Type B pancreatic cell (in vitro differentiated cells): ENCODE measurements around the gene TPM4. TPM values are rescaled to one million over a fixed set of nuclear protein-coding genes. Genes with fewer than 3 reads are reported as not detected.

Experiments used
- DNase-seq: peaks from one replicate; pipeline ENCODE4 v3.0.0; 2021; ENCODE audit warnings: mixed read lengths; ENCODE audit not compliant: unreplicated experiment; ENCODE audit errors: extremely low spot score
- H3K27ac Mint-ChIP-seq: 2 replicates; pipeline ENCODE4 v1.8.0; 2021; ENCODE audit warnings: mild to moderate bottlenecking, mixed read lengths
- H3K27me3 Mint-ChIP-seq: 2 replicates; pipeline ENCODE4 v1.8.0; 2021; ENCODE audit warnings: mixed read lengths
- H3K36me3 Mint-ChIP-seq: 2 replicates; pipeline ENCODE4 v1.8.0; 2021; ENCODE audit warnings: mixed read lengths
- H3K4me1 Mint-ChIP-seq: one replicate; pipeline ENCODE4 v1.8.0; 2021; ENCODE audit warnings: mixed read lengths; ENCODE audit not compliant: unreplicated experiment
- H3K4me3 Mint-ChIP-seq: 2 replicates; pipeline ENCODE4 v1.8.0; 2021; ENCODE audit warnings: mild to moderate bottlenecking, mixed read lengths
- H3K9me3 Mint-ChIP-seq: 2 replicates; pipeline ENCODE4 v1.8.0; 2021; ENCODE audit warnings: mixed read lengths
- total RNA-seq: library from RNA; stranded (reverse); gene quantifications from 2 replicates; pipeline ENCODE4 v1.2.1, GENCODE V29; 2021; ENCODE audit warnings: low replicate concordance
- TF ChIP-seq, protein P1 (sequence below): fragments of 200-600 bp; sonication (generic); conservative IDR thresholded peaks from 2 replicates; pipeline ENCODE4 v1.5.0; 2021; ENCODE audit warnings: antibody characterized with exemption, mild to moderate bottlenecking

Gene TPM4
- total RNA-seq, 1 donor from 2014 or later, result 425 TPM

DNA sequence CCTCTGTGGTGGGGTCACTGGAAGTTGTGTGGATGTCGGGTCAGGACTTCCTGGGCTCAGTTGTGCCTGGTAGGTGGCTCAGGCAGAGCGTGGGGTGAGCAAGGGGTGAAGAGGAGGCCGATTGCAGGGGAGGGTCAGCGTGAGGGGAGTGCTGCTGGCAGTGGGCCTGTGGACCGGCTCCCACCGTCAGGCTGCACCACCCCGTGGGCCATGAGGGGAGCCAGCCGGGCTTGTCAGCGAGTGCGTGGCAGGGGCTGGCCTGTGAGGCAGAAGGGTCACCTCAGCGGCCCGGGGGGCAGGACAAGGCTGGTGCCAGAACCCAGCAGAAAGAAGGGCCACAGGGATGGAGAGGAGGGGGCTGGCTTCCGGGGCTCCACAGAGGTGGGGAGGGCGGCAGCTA is 48.7 kb downstream of the TPM4 start:
- H3K4me1 Mint-ChIP-seq, result no peaks in the 10 kb centered on the region
- TF ChIP-seq, protein P1, sequence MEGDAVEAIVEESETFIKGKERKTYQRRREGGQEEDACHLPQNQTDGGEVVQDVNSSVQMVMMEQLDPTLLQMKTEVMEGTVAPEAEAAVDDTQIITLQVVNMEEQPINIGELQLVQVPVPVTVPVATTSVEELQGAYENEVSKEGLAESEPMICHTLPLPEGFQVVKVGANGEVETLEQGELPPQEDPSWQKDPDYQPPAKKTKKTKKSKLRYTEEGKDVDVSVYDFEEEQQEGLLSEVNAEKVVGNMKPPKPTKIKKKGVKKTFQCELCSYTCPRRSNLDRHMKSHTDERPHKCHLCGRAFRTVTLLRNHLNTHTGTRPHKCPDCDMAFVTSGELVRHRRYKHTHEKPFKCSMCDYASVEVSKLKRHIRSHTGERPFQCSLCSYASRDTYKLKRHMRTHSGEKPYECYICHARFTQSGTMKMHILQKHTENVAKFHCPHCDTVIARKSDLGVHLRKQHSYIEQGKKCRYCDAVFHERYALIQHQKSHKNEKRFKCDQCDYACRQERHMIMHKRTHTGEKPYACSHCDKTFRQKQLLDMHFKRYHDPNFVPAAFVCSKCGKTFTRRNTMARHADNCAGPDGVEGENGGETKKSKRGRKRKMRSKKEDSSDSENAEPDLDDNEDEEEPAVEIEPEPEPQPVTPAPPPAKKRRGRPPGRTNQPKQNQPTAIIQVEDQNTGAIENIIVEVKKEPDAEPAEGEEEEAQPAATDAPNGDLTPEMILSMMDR, result no peak
- H3K27me3 Mint-ChIP-seq, result no peaks in the 10 kb centered on the region
- DNase-seq, result no peak
- H3K27ac Mint-ChIP-seq, result no peak overlapping the region
- no peaks in the 10 kb centered on the region for H3K9me3 Mint-ChIP-seq
- H3K4me3 Mint-ChIP-seq, result no peak overlapping the region
- peaks cover 9% of the 10 kb centered on the region for H3K36me3 Mint-ChIP-seq

DNA sequence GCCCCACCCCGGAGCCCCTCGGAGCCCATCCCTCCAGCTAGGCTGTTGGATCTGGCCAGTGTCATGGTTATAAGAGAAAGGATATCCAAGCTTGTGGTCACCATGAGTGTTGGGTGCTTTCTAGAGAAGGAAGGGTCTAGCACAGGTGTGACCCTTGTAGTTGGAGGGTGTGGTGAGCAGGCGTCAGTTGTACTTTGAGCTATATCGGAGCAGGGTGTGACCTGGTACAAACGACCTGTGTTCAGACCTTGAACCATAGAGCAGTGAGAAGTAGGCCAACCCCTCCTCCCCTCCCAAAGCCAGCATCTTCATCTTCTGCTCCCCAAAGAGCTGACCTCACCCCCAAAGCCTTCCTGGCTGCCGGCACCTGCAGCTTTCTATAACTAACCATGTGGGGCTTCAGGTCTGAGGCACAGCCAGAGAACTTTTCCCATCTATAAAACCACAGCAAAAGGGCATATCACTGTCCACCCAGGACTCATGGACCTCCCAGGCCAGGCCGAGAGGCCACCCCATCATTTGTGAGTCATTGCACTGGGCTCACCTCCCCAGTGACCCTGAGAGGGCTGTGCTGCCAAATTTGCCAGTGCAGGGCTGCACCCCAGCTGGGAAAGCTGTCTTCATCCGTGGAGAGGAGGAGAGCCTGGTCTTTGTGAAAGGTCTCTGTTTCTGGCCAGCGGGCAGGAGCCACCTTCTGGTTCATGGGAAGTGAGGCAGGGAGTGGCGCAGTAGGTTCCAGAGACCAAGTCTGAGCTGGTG is 49.6 kb downstream of the TPM4 start:
- Mint-ChIP-seq H3K4me3 (no peak overlapping the region), H3K9me3 (no peaks in the 10 kb centered on the region), H3K4me1 (no peaks in the 10 kb centered on the region)

DNA sequence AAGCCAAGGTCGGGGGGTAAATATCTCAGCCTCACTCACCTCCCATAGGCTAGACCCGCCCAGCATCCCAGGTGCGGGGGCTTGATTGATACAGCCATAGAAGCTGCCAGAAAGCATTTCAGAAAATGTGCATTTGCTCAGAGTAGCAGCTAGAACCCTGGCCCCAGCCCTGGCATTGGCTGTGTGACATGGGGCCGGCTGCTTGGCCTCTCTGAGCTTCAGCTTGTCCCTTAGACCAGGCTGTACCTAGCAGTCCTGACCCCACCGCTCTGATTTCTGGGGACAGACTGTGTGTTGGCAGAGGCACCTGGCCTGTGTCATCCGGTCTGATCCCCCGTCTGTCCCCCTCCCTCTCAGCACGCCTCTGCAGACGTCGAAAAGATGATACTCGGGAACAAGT is 50.8 kb downstream of the TPM4 start:
- DNase-seq, result no peak
- Mint-ChIP-seq H3K36me3 (peaks cover 19% of the 10 kb centered on the region), H3K27me3 (no peaks in the 10 kb centered on the region), H3K4me1 (no peaks in the 10 kb centered on the region), H3K27ac (no peak overlapping the region), H3K4me3 (no peak overlapping the region), H3K9me3 (no peaks in the 10 kb centered on the region)
- TF ChIP-seq, protein P1, result no peak

More for the DNA sequence above, 49.6 kb downstream of the TPM4 start:
- Mint-ChIP-seq H3K27me3 (no peaks in the 10 kb centered on the region), H3K27ac (no peak overlapping the region), H3K36me3 (peaks cover 12% of the 10 kb centered on the region)
- TF ChIP-seq, protein P1, result no peak
- no peak for DNase-seq

DNA sequence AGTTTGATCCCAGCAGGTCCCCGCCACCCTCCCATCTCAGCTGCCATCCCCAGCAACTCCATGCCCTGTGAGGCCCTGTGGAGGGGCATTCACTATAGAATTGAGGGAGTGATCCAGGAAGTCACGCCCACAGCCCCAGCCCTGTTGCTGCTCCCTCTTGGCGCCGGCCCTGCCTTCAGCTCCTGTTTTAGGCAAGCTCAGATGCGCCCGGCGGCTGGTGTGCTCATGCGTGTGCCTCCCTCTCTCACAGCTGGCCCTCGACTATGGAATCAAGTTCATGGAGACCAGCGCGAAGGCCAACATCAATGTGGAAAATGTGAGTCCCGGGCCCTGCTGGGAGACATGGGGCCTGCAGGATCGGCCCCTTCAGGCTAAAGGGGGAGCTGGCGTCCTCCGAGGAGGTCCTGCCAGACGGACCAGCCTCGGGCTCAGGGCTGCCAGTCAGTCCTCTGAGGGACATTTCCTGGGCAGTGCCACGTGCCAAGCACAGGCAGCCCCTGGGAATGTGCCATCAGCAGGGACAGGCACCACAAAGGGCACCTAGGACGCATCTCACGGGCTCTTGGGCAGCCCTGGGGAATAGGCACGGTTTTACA is 51.6 kb downstream of the TPM4 start:
- Mint-ChIP-seq H3K4me1 (no peaks in the 10 kb centered on the region), H3K27me3 (no peaks in the 10 kb centered on the region), H3K9me3 (no peaks in the 10 kb centered on the region), H3K27ac (no peak overlapping the region), H3K4me3 (no peak overlapping the region), H3K36me3 (peaks cover 25% of the 10 kb centered on the region)
- TF ChIP-seq, protein P1, result no peak
- no peak for DNase-seq

DNA sequence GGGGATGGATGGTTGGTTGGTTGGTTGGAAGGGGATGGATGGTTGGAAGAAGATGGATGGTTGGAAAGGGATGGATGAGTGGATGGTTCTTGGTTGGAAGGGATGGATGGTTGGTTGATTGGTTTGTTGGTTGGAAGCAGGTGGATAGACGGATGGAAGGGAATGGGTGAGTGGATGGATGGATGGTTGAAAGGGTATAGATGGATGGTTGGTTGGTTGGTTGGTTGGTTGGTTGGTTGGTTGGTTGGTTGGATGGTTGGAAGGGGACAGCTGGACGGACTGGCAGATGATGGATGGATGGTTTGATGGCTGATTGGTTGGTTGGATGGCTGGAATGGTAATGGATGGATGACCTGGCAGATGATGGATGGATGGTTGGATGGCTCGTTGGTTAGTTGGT is 55.4 kb downstream of the TPM4 start:
- DNase-seq, result no peak
- H3K4me1 Mint-ChIP-seq, result no peaks in the 10 kb centered on the region
- H3K9me3 Mint-ChIP-seq, result no peaks in the 10 kb centered on the region
- no peaks in the 10 kb centered on the region for H3K27me3 Mint-ChIP-seq
- H3K27ac Mint-ChIP-seq, result no peak overlapping the region
- no peak overlapping the region for H3K4me3 Mint-ChIP-seq
- TF ChIP-seq, protein P1, result no peak
- peaks cover 39% of the 10 kb centered on the region for H3K36me3 Mint-ChIP-seq
